CD4-positive, alpha-beta T cell treated with Interleukin-10 for 1 hour (primary cell): ENCODE data around the gene CDCA7L.
A peak's percentile ranks its signal among the peaks of the same experiment; 100 is the strongest.
"Not testable (repeated sequence)": the region's sequence is repeated elsewhere in the genome, so short reads cannot be mapped to it uniquely, and the experiment has no call there.

Experiments used
- DNase-seq: peaks from one replicate; pipeline ENCODE4 v3.0.0-alpha.2; 2020

The CDCA7L gene

GRCh38 chr7:21902240-21902639, 43.5 kb downstream of the CDCA7L start:
- no peak for DNase-seq

GRCh38 chr7:21898265-21898930, 47.3 kb downstream of the CDCA7L start:
- peak; percentile 44 for DNase-seq

- no peak for DNase-seq
Measured at GRCh38 chr7:21893401-21893800, 52.3 kb downstream of the CDCA7L start.

GRCh38 chr7:21891291-21891690, 54.4 kb downstream of the CDCA7L start:
- DNase-seq: no peak

GRCh38 chr7:21887779-21888178, 57.9 kb downstream of the CDCA7L start:
- no peak for DNase-seq

- DNase-seq: no peak
Measured at GRCh38 chr7:21887353-21887752, 58.3 kb downstream of the CDCA7L start.

- no peak for DNase-seq
Measured at GRCh38 chr7:21886396-21886795, 59.3 kb downstream of the CDCA7L start.

- DNase-seq: no peak
Measured at GRCh38 chr7:21884496-21884895, 61.2 kb downstream of the CDCA7L start.

- not testable (repeated sequence) for DNase-seq
Measured at GRCh38 chr7:21883501-21883900, 62.2 kb downstream of the CDCA7L start.

- no peak for DNase-seq
Measured at GRCh38 chr7:21883069-21883468, 62.6 kb downstream of the CDCA7L start.

GRCh38 chr7:21869785-21870402, 75.8 kb downstream of the CDCA7L start:
- no peak for DNase-seq

- DNase-seq: no peak
Measured at GRCh38 chr7:21868576-21868850, 77.2 kb downstream of the CDCA7L start.

- DNase-seq: no peak
Measured at GRCh38 chr7:21867816-21868575, 77.7 kb downstream of the CDCA7L start.

GRCh38 chr7:21867226-21867625, 78.5 kb downstream of the CDCA7L start:
- no peak for DNase-seq

- no peak for DNase-seq
Measured at GRCh38 chr7:21866731-21867130, 79.0 kb downstream of the CDCA7L start.

GRCh38 chr7:21865631-21866204, 80.0 kb downstream of the CDCA7L start:
- not testable (repeated sequence) for DNase-seq

GRCh38 chr7:21851559-21851967, 94.1 kb downstream of the CDCA7L start:
- DNase-seq: no peak
